Cardiac muscle cell (in vitro differentiated cells and primary cell): Measurements from ENCODE around the gene TAS2R38. TPM values are rescaled to one million over a fixed set of nuclear protein-coding genes. Genes with fewer than 3 reads are reported as not detected.

Experiments used
- DNase-seq, 2 donors: peaks; one replicate each; pipeline versions ENCODE4 v3.0.0 to v3.0.0-alpha.2; 2010 to 2017; ENCODE audit warnings: low read depth in 1 of 2, low spot score in 1 of 2
- H3K27ac ChIP-seq: fragments of 200-600 bp; sonication (generic); 2 replicates; pipeline ENCODE4 v1.5.1; 2016
- H3K27me3 ChIP-seq: fragments of 200-600 bp; sonication (generic); 2 replicates; pipeline ENCODE4 v1.6.0; 2016; ENCODE audit warnings: control low read depth
- H3K36me3 ChIP-seq: fragments of 200-600 bp; sonication (generic); 2 replicates; pipeline ENCODE4 v1.5.1; 2016; ENCODE audit warnings: control low read depth
- H3K4me1 ChIP-seq: fragments of 200-600 bp; sonication (generic); 2 replicates; pipeline ENCODE4 v1.8.1; 2017; ENCODE audit warnings: low read depth, mild to moderate bottlenecking, mixed run types
- H3K4me3 ChIP-seq: fragments of 200-600 bp; sonication (generic); 2 replicates; pipeline ENCODE4 v1.5.1; 2016; ENCODE audit warnings: mild to moderate bottlenecking
- H3K9me3 ChIP-seq: fragments of 200-600 bp; sonication (generic); 2 replicates; pipeline ENCODE4 v1.5.1; 2017; ENCODE audit warnings: low read depth, mild to moderate bottlenecking, control low read depth
- CTCF ChIP-seq: IDR thresholded peaks from 2 replicates; pipeline ENCODE4 v1.5.1; 2012; ENCODE audit warnings: low read depth, mild to moderate bottlenecking, low read length
- polyA plus RNA-seq: library from polyadenylated mRNA; unstranded; fragments of >200 nt; fragmentation: Nextera tagmentation; extraction: Ambion mirVana; gene quantifications from 2 replicates; pipeline ENCODE4 v1.2.1, GENCODE V29; 2016
- total RNA-seq: library from RNA; depleted of rRNA; stranded (reverse); fragments of >200 nt; gene quantifications from 2 replicates; pipeline ENCODE4 v1.2.3, GENCODE V29; 2016

Gene TAS2R38
- total and polyA plus RNA-seq, 2 experiments from 2014 or later: not detected

DNA sequence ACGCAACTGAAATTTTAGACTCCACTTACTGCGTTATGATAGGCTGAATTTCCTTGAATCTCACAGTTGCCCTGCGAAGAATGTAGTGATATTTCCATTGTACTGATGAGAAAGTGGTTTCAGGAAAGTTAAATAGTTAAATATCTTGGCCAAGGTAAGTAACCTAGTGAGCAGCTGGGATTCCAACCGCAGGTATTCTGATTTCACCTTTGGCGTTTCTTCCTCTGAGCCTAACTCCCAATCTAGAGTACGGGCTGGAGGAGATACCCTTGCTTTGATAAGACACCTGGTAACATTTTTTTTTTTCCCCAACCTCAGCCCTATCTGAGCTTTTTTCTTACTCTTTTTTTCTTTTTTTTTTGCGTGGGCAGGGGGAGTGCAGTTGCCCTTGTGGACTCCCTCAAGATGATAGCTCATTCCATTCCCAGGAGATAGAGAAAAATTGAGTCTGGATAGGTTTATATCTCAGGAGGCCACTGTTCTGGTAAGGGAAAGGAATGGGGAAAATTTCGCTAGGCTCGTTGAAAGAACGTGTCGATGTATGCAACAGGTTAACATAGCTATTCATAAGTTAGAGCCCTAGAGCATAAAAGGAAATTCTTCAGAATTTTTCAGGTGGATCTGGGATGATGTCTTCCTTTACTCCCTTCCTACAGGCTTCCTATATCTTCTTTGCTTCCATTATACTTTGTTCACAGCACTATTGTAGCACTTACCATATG is 3.1 kb upstream of the TAS2R38 start:
- no peak overlapping the region for H3K4me3 ChIP-seq
- no peaks in the 10 kb centered on the region for H3K4me1 ChIP-seq
- TF ChIP-seq CTCF: no peak
- no peak overlapping the region for H3K27ac ChIP-seq
- no peaks in the 10 kb centered on the region for H3K36me3 ChIP-seq
- H3K9me3 ChIP-seq: no peaks in the 10 kb centered on the region
- DNase-seq: no peak
- no peaks in the 10 kb centered on the region for H3K27me3 ChIP-seq

DNA sequence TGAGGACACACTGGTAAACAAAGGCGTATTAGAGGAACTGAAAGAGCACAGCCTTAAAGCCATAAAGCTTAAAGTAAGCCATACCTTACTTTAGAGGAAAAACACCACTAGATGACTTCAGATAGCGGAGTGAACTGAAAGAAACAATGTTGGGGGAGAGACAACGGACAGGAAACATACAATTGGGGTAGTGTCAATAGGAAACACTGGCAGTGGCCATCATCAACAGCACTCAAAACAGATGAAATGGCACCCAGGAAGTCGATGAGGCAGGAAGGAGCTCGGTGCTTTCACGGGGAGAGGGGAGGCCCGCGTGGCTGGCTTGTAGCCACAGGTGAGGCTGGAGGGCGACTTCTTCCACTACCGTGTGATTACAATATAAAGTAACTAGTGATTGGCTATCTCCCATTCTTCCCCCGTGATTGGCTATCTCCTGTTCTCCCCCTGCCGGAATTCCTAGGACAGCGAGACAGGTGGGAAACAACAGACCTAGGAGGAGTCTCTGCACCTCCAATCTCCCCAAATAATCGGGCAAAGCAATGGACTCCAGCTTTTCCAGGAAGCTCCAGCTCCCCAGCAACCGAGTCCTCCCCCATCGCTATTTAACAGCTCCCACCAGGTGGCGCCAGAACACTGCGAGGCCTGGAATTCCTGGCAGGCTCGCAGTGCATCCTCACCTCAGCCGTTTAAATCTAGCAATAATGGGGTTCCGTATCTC is 2.4 kb upstream of the TAS2R38 start:
- peak; percentile 63 for TF ChIP-seq CTCF
- no peaks in the 10 kb centered on the region for H3K36me3 ChIP-seq
- H3K4me1 ChIP-seq: no peaks in the 10 kb centered on the region
- no peaks in the 10 kb centered on the region for H3K27me3 ChIP-seq
- peak; percentile 33 to 85 for DNase-seq
- no peak overlapping the region for H3K27ac ChIP-seq
- H3K9me3 ChIP-seq: no peaks in the 10 kb centered on the region
- no peak overlapping the region for H3K4me3 ChIP-seq

- no peak for DNase-seq
- Histone ChIP-seq H3K36me3 (no peaks in the 10 kb centered on the region), H3K4me3 (no peak overlapping the region), H3K4me1 (no peaks in the 10 kb centered on the region), H3K9me3 (no peaks in the 10 kb centered on the region), H3K27me3 (no peaks in the 10 kb centered on the region), H3K27ac (no peak overlapping the region)
- TF ChIP-seq CTCF: no peak
Measured at GRCh38 chr7:141974831-141975230, 1.3 kb upstream of the TAS2R38 start.

DNA sequence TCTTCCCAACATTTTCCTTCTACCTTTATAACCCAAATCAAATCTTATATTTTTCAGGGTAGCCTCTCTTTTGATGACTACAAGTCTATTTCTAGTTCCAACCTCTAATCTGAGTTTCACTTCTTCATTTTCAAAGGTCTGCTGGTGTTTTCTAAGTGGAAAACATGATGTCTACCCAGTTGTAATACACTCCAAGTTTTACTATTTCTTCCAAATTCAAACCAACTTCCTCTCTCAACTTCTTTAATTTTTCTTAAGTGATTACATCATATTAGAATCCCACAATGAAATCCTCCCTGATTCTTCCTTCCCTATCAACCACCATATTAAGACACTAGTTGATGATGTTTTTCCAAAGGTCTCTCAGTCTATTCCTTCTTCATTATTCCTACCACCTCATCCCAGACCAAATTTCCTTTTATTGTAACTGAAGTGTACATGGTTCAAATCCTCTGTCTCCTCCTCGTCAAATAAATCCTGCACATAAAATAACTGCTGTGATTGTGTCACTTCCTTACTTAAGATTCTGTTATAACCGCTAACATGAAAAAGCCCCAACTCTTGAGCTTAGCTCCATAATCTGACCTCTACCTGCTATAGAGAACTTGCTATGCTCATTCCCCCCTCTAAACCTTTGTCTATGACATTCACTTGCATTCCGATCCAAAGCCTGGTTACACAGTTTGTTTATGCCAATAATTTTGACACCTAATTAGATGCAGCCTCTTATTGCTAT is 12.7 kb downstream of the TAS2R38 start:
- no peaks in the 10 kb centered on the region for H3K27me3 ChIP-seq
- H3K27ac ChIP-seq: no peak overlapping the region
- H3K4me1 ChIP-seq: no peaks in the 10 kb centered on the region
- H3K36me3 ChIP-seq: no peaks in the 10 kb centered on the region
- H3K4me3 ChIP-seq: no peak overlapping the region
- no peak for TF ChIP-seq CTCF
- no peak for DNase-seq
- no peaks in the 10 kb centered on the region for H3K9me3 ChIP-seq

GRCh38 chr7:141956084-141956483 is 17.5 kb downstream of the TAS2R38 start:
- Histone ChIP-seq H3K4me1 (no peaks in the 10 kb centered on the region), H3K9me3 (no peaks in the 10 kb centered on the region), H3K36me3 (no peaks in the 10 kb centered on the region), H3K27ac (no peak overlapping the region), H3K4me3 (no peak overlapping the region), H3K27me3 (no peaks in the 10 kb centered on the region)
- no peak for DNase-seq
- TF ChIP-seq CTCF: no peak
